GM21381 (cell line): ENCODE measurements around the gene ASAP2.

Source experiments
- ATAC-seq: cut with Tn5 transposase; IDR thresholded peaks from one replicate; pipeline ENCODE4 v1.9.1; 2021; ENCODE audit warnings: mild to moderate bottlenecking, moderate library complexity; ENCODE audit not compliant: unreplicated experiment

ASAP2 gene

GRCh38 chr2:9373476-9373875 is 166.9 kb downstream of the ASAP2 start:
- no peak for ATAC-seq

- no peak for ATAC-seq
These were observed 167.6 kb downstream of the ASAP2 start for GRCh38 chr2:9374071-9374730.

GRCh38 chr2:9375857-9376428 is 169.3 kb downstream of the ASAP2 start:
- no peak for ATAC-seq

DNA sequence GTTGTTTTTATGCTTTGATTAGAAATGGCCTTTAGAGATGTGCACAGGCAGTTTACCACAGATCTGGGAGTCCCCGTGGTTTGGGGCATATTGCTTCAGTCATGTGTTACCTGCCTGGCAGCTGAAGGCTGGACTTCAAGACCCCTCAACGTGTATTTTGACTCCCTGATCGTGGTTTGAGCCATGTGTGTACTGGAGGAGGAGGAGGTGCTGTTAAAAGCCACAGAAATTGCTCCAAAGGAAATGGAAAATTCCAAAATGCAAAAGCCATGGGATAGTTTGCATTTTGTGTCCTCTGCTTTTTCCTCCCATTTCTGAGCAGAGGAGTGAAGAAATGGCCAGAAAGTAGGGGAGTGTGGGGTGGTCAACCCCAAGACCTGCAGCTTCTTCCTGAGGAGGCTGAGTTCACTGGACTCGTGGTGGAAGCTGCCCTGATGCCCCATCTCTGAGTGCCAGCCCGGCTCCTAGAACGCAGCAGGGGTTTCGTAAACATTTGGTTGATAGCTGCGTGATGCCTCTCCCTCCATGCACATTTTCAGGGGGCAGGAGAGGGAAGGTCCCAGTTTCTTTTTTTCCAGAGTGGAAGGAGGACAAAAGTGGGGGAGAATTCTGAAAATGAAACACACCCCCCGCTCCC is 171.0 kb downstream of the ASAP2 start:
- ATAC-seq, result no peak

DNA sequence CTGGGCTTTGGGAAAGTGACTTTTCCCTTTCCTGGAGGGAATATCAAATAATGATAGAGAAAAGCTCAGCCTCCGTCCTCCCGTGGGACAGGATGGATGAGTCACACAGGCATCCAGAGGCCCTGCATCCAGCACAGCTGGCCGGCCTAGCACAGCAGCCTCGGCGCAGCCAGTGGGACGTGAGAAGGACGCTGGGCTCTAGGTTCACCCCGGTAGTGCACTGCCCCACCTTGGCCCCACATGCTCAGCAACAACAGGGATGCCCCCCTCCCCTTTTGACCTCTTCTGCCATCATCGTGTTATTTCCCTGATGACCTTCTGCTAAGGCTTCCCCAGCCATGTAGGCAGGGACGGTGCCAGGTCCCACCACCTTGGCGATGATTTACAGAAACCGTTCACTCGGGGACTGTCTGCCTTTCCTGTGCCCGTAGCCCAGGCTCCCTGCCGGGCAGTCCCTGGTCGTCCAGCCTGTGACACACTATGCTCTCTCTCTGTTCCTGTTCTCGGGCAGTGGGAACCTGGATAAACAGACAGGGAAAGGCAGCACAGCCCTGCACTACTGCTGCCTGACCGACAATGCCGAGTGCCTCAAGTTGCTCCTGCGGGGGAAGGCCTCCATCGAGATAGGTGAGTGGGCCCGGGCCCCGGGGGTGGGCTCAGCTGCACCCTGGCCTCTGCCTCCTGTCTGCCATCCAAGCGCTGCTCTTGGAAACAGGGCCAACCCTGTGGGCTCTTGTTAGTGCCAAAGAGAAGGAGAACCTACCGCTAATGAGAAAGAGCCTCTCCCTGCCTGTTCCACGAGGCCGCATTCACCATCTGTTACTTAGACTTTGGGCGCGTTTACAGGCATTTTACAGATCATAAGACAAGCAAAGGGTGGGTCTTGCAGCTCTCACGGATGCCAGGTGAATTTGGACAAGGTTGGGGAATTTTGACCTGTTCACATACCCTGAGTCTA is 172.1 kb downstream of the ASAP2 start:
- no peak for ATAC-seq

GRCh38 chr2:9379391-9379755 is 172.8 kb downstream of the ASAP2 start:
- no peak for ATAC-seq

DNA sequence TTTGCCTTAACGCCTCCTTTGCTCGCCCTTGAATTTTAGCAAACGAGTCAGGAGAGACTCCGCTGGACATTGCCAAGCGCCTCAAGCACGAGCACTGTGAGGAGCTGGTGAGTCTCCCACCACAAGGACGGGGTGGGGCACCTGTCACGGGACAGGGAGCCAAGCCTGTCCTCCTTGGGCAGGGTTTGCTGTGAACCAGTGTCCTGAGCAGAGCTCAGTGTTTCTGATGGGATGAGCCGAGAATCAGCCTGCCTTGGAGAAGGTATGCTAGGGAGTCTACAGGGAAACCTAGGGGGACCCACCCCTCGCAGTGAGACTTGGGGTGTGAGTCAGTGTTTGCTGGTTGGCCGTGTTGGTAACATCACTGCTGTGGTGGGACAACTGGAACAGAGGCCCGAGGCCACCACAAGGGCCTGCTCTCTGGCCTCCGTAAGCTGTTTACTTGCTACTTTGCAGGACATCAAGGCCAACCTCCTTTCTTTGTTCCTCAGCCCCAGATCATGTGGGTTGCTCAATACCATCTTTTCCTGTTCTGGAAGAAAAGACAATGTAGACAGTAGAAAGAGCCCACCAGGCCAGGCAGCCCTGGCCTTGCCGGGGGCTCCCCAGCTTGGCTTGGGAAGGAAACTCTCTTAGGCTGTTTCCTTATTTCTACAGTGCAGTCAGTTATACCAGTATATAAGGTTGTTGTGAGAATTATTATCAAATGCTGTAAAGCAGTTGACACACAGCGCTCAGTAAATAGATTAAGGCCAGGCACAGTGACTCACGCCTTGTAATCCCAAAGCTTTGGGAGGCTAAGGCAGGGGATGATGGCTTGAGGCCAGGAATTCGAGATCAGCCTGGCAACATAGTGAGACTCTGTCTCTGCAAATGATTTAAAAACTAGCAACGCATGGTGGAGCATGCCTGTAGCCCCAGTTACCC is 174.4 kb downstream of the ASAP2 start:
- ATAC-seq, result no peak

DNA sequence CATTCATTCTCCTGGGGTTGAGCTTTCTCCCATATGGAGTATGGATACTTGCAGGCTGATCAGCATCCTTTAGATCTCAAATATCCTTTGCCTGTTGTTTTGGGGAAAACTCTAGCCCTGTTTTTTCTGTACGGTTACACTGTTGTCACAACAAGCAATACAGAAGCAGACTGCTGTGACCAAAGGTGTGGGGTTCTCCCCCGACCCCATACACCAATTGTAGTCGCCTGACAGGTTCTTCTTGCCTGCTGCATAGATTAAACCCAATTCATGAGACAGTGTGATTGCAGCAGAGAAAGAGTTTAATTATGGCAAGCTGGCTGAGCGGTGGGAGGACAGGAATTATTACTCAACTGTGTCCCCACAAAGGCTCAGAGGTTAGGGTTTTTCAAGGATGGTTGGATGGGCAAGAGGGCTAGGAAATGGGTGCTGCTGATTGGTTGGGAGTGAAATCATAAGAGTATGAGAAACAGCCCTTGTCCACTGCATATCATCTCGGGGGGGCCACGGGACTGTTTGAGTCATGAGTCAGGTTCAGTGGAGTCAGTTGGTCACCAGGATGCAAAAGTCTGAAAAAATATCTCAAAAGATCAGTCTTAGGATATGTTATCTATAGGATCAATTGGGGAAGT is 176.1 kb downstream of the ASAP2 start:
- ATAC-seq, result no peak

DNA sequence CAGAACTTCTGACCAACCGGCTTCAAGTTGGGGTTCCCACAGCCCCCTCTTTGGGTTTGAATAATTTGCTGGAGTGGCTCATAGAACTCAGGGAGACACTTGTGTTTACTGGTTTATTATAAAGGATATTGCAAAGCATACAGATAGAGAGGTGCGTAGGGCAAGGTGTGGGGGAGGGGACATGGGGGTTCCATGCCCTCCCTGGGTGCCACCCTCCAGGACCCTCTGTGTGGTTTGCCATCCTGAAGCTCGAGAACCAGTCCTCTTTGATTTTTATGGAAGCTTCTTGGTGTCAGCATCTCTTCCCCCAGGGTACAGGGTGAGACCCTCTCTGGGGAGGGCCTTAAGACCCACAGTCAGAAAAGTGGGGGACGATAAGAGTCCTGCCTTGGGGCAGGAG is 177.9 kb downstream of the ASAP2 start:
- no peak for ATAC-seq

- ATAC-seq, result no peak
These were observed 179.2 kb downstream of the ASAP2 start for GRCh38 chr2:9385841-9386240.

- ATAC-seq, result no peak
These were observed 181.6 kb downstream of the ASAP2 start for GRCh38 chr2:9388199-9388681.

DNA sequence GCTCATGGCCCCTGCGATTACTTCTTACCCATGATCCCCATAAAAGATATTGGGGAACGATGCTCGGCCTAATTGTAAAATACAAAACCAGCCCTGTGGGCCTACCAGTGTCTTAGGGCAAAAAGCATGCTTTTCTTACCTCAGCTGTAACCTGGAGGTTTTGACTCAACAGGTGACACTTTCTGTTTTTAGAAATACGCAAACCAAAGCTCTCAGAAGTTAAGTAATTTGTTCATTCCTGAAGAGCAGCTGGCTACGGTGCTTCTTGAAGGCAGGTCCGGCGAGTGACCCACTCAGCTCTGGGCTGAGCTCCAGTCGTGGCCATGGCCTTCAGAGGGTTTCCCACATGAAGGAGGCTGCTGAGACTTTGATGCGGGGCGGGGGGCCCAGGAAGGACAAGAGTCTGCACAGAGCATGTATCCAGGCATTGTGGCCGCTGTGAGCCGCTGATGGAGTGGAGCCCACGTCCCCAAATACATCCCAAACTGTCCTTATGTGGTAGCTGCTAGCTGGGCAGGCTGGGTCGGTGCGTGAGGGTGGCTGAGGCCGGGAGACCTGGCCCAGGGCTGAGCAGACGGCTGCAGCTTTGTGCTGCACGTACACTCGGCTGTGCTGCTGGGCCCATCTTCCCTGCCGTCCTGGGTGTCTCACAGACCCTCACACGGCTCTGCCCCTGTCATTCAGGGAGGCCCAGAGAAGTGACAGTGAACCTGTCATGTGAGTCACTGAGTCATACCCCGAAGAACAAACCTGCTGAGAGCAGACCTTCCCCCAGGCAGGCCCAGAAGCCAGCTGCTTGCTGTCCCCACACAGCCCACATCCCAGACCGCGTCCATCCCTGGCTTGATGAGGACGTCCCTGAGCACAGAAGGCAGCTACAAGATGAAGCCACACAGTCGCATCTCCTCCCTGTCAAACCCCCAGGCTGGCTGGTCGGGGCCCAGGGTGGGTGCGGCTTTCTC is 182.6 kb downstream of the ASAP2 start:
- ATAC-seq, result no peak

DNA sequence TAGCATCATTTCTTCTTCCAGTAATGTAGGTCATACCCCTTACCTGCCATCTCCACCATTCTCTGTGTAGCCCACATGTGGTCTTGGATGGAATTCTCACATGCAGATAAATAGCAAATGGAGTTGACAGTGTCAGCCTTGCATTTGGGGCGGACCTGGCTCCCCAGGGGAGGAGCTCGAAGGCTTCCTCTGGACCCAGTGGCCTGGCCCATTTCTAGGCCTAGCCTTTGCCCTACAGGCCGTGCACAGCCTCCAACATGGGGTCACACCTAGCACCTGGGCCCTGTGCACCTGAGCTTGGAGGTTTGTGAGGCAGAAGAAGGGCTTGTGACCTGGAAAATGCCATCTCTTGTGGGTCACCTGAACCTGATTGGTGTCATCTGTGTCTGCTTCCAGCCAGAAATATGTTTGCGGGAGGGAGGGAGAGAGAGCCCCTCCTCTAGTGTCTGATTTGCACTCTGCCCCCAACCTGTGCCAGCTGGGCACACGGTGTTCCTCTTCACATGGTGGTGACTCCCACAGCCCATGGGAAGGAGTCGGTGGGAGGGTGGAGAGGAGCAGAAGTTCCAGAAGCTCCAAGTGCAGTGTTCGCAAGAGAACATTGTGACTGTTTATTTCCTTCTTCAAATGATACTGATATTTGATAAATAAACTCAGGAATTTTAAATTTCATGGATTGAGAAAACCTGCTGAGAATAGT is 183.7 kb downstream of the ASAP2 start:
- no peak for ATAC-seq

GRCh38 chr2:9390991-9391390 is 184.4 kb downstream of the ASAP2 start:
- ATAC-seq, result no peak

- ATAC-seq, result no peak
These were observed 185.5 kb downstream of the ASAP2 start for GRCh38 chr2:9391961-9392720.

- ATAC-seq, result no peak
These were observed 186.5 kb downstream of the ASAP2 start for GRCh38 chr2:9392898-9393765.
